ENCODE results near the gene ZNF622. TPM values are rescaled to one million over a fixed set of nuclear protein-coding genes. Genes with fewer than 3 reads are reported as not detected.

Gene ZNF622
- total and polyA plus RNA-seq, 2 of the 13 experiments (the other 11 are each of a cell fraction or from before 2014, with no cell fraction given) = 12.1 to 44.7 TPM

DNA sequence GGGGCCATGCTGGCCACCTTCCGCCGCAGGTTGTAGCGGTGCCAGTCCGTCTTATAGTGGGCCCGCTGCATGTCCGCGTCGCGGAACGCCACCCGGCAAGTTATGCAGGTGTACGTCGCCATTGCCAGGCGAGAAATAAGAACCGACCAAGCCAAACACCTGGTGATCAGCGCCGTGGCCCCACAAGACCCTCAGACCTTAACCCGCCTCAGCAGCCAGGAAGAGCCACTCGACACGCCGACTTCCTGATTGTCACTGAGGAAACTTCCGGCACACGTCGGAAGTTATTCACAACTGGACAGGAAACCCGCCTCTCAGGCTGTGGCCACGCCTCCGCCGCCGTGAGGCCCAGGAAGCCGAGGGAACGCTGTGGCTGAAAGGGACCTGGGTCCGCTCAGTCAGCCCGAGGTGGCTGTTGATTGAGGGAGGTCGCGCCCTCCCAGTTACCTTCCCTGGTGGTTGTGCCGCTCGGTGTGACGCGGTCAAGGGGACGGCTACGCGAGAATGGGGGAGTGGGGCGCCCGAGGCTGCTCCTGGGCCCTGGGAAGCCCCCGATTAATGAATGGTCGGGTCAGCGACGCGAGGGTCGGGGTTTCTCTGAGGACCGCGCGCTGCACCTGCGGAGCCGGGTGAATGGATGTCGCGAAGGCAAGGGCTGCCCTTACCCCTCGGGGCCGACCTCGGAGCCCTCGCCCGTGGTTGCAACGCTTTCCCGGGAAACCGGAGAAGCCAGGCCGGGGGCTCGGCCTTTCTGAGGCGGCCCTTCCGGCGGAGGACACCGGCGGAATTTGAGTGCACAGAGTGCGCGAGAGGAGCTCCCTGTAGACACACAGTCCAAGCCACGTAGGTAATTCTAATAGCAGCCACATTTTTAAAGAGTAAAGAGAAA lies at the start of gene ZNF622 (continued):
- TF ChIP-seq ZNF891 (CRISPR knock-in tag; IDR thresholded peaks at IDR 0.05) (peak; percentile 76; the same call in 1 of the 2 replicates), ZNF75D (CRISPR knock-in tag; IDR thresholded peaks at IDR 0.05; ENCODE audit: borderline replicate concordance) (no peak), ZNF501 (CRISPR knock-in tag; IDR thresholded peaks at IDR 0.05) (peak; percentile 73; the same call in 1 of the 2 replicates), ZNF557 (CRISPR knock-in tag; IDR thresholded peaks at IDR 0.05) (peak; percentile 93; the same call in 1 of the 2 replicates), ZNF510 (CRISPR knock-in tag; IDR thresholded peaks at IDR 0.05; ENCODE audit: low read depth) (0 out of 2 replicates have a peak, but pooled peaks have one; percentile 27), ZNF614 (CRISPR knock-in tag; IDR thresholded peaks at IDR 0.05; ENCODE audit: borderline replicate concordance) (0 out of 2 replicates have a peak, but pooled peaks have one; percentile 4), ZNF800 (CRISPR knock-in tag; IDR thresholded peaks at IDR 0.05) (peak; percentile 63; the same call in 1 of the 2 replicates), PAF1 (CRISPR knock-in tag; IDR thresholded peaks at IDR 0.05) (no peak), BRF2 (CRISPR knock-in tag; IDR thresholded peaks at IDR 0.05) (peak; percentile 61; the same call in 1 of the 2 replicates), SATB2 (CRISPR knock-in tag; IDR thresholded peaks at IDR 0.05) (no peak), HDAC1 (CRISPR knock-in tag; IDR thresholded peaks at IDR 0.05) (peak; percentile 98), ZC3H13 (CRISPR knock-in tag; IDR thresholded peaks at IDR 0.05) (peak; percentile 37; the same call in 1 of the 2 replicates), ZNF766 (CRISPR knock-in tag; IDR thresholded peaks at IDR 0.05; ENCODE audit: borderline replicate concordance) (0 out of 2 replicates have a peak, but pooled peaks have one; percentile 71), PPARG (CRISPR knock-in tag; conservative IDR thresholded peaks at IDR 0.05) (no peak), GLI4 (CRISPR knock-in tag; IDR thresholded peaks at IDR 0.05; ENCODE audit: borderline replicate concordance) (peak; percentile 56; the same call in 1 of the 2 replicates), EP300 (IDR thresholded peaks at IDR 0.05; ENCODE audit: low read depth in 2 of 2, low read length in 2 of 2) (peak in 1 of 2 experiments; percentile 15; a peak in 2 of 4 replicates), EP300 (CRISPR knock-in tag; IDR thresholded peaks at IDR 0.05; ENCODE audit: borderline replicate concordance) (no peak), ZFP36L2 (CRISPR knock-in tag; IDR thresholded peaks at IDR 0.05) (no peak), ZNF225 (CRISPR knock-in tag; IDR thresholded peaks at IDR 0.05) (peak; percentile 63; the same call in 1 of the 2 replicates), HNRNPH1 (optimal IDR thresholded peaks at IDR 0.05; ENCODE audit: low read depth, low read length) (no peak), ZNF34 (CRISPR knock-in tag; IDR thresholded peaks at IDR 0.05; ENCODE audit: borderline replicate concordance) (peak; percentile 97), SOX6 (IDR thresholded peaks at IDR 0.05) (no peak), SOX6 (CRISPR knock-in tag; IDR thresholded peaks at IDR 0.05) (peak; percentile 52; the same call in 1 of the 2 replicates)
- TF ChIP-seq, protein P1, sequence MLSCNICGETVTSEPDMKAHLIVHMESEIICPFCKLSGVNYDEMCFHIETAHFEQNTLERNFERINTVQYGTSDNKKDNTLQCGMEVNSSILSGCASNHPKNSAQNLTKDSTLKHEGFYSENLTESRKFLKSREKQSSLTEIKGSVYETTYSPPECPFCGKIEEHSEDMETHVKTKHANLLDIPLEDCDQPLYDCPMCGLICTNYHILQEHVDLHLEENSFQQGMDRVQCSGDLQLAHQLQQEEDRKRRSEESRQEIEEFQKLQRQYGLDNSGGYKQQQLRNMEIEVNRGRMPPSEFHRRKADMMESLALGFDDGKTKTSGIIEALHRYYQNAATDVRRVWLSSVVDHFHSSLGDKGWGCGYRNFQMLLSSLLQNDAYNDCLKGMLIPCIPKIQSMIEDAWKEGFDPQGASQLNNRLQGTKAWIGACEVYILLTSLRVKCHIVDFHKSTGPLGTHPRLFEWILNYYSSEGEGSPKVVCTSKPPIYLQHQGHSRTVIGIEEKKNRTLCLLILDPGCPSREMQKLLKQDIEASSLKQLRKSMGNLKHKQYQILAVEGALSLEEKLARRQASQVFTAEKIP (CRISPR knock-in tag; IDR thresholded peaks at IDR 0.05; ENCODE audit: borderline replicate concordance) = no peak

All from HepG2 (cell line).